Thyroid gland (tissue), 4 donors: ENCODE measurements around the gene IRAK3. TPM values are rescaled to one million over a fixed set of nuclear protein-coding genes. Genes with fewer than 3 reads are reported as not detected.

Experiments
- DNase-seq, 2 donors: peaks; one replicate each; pipeline ENCODE4 v3.0.0-alpha.2; 2019
- H3K27ac ChIP-seq, 3 donors: fragments of 200-600 bp; sonication (generic); 1 replicate in 2 of 3; 2 replicates in 1 of 3; pipeline ENCODE4 v1.5.1; 2016 to 2019; ENCODE audit warnings: mild to moderate bottlenecking in 1 of 3, moderate library complexity in 1 of 3
- H3K27me3 ChIP-seq: fragments of 200-600 bp; sonication (generic); one replicate; pipeline ENCODE4 v1.5.1; 2019
- H3K36me3 ChIP-seq, 2 donors: fragments of 200-600 bp; sonication (generic); one replicate each; pipeline ENCODE4 v1.5.1; 2016 to 2019
- H3K4me1 ChIP-seq, 2 donors: fragments of 200-600 bp; sonication (generic); one replicate each; pipeline ENCODE4 v1.5.1; 2017 to 2019
- H3K4me3 ChIP-seq, 3 donors: fragments of 200-600 bp; sonication (generic); replicated peaks in 1 of 3; 1 replicate in 2 of 3; 2 replicates in 1 of 3; pipeline ENCODE4 v1.5.1; 2016; ENCODE audit warnings: mild to moderate bottlenecking in 1 of 3
- H3K9me3 ChIP-seq: fragments of 200-600 bp; sonication (generic); one replicate; pipeline ENCODE4 v1.5.1; 2017
- CTCF ChIP-seq, 6 experiments: fragments of 200-600 bp in 3 of 6; fragments of 450-650 bp in 3 of 6; sonication (generic) in 3 of 6; IDR thresholded peaks; one replicate each; pipeline ENCODE4 v1.5.1; 2016 to 2019; ENCODE audit warnings: antibody characterized with exemption in 6 of 6, mild to moderate bottlenecking in 2 of 6, inconsistent platforms in 1 of 6, moderate library complexity in 1 of 6
- POLR2A ChIP-seq, 2 donors: fragments of 450-650 bp; IDR thresholded peaks; one replicate each; pipeline ENCODE4 v1.6.1; 2017; ENCODE audit warnings: antibody characterized with exemption in 2 of 2, mild to moderate bottlenecking in 2 of 2, moderate library complexity in 1 of 2
- WGBS, 2 donors: methylation state at CpG; one replicate each; pipeline ENCODE4 v1.1.5; 2017; 5-methylcytosine and 5-hydroxymethylcytosine counted together
- intact Hi-C: fragments of 100-400 bp; cut with DNase I; formaldehyde crosslinking; loops from one replicate; pipeline ENCODE4 v1.15.1; 2023
- total RNA-seq, 4 donors: library from RNA; depleted of rRNA; stranded (reverse); fragments of >200 nt; gene quantifications; one replicate each; pipeline ENCODE4 v1.2.3, GENCODE V29; 2016

Gene IRAK3
- total RNA-seq, 4 donors from 2014 or later, result 8.0 to 26.6 (median 17.6) TPM

DNA sequence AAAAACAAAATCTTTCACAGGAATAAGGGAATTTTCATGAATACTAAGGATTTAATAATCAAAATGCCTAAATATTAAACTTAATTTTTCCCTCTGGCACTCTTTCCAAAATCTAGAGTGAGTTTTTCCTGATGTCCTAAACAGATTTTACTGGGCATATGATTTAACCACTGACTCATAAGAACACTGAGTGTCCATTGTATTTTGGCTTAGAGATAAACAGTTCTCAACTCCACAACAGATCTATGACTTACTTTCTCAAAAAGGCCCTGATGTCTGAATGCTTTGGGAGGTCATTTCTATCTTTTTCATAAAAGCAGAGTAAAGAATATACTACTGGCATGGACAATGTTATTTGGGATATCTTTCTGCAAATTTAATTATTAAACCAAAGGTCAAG, 34.2 kb upstream of the IRAK3 start:
- intact Hi-C loops, result no loop called here
- Histone ChIP-seq H3K27me3 (no peaks in the 10 kb centered on the region), H3K27ac (no peak overlapping the region), H3K4me1 (no peaks in the 10 kb centered on the region), H3K9me3 (no peaks in the 10 kb centered on the region), H3K4me3 (no peak overlapping the region), H3K36me3 (no peaks in the 10 kb centered on the region)
- TF ChIP-seq POLR2A (IDR thresholded peaks at IDR 0.05), result no peak
- TF ChIP-seq CTCF (IDR thresholded peaks at IDR 0.05), result no peak
- no peak for DNase-seq

- intact Hi-C loops, result no loop called here
- no peaks in the 10 kb centered on the region for H3K27me3 ChIP-seq
- peaks cover 0 to 3% of the 10 kb centered on the region in 2 donors for H3K4me1 ChIP-seq
- no peaks in the 10 kb centered on the region for H3K9me3 ChIP-seq
- 100% methylated on average over 2 of the region's 2 CpGs for WGBS, 2 donors
- TF ChIP-seq POLR2A (IDR thresholded peaks at IDR 0.05) (no peak), CTCF (IDR thresholded peaks at IDR 0.05) (no peak)
- H3K27ac ChIP-seq, result no peak overlapping the region
- peaks cover 0 to 4% of the 10 kb centered on the region in 2 donors for H3K36me3 ChIP-seq
- DNase-seq, result no peak
- no peak overlapping the region for H3K4me3 ChIP-seq
Observed at GRCh38 chr12:66156654-66157053, 32.4 kb upstream of the IRAK3 start.

GRCh38 chr12:66159123-66159522, 29.9 kb upstream of the IRAK3 start:
- Histone ChIP-seq H3K4me3 (no peak overlapping the region), H3K9me3 (no peaks in the 10 kb centered on the region), H3K4me1 (peaks cover 13 to 15% of the 10 kb centered on the region in 2 donors), H3K27ac (no peak overlapping the region), H3K27me3 (no peaks in the 10 kb centered on the region), H3K36me3 (peaks cover 0 to 4% of the 10 kb centered on the region in 2 donors)
- DNase-seq, result no peak
- TF ChIP-seq CTCF (IDR thresholded peaks at IDR 0.05), result no peak
- TF ChIP-seq POLR2A (IDR thresholded peaks at IDR 0.05), result no peak
- intact Hi-C loops, result no loop called here

- WGBS, 2 donors, result 91 to 94% methylated on average over 16 to 22 of the region's 28 CpGs
- H3K4me3 ChIP-seq, result no peak overlapping the region
- no peak for TF ChIP-seq CTCF (IDR thresholded peaks at IDR 0.05)
- TF ChIP-seq POLR2A (IDR thresholded peaks at IDR 0.05), result no peak
- H3K36me3 ChIP-seq, result peaks cover 0 to 4% of the 10 kb centered on the region in 2 donors
- DNase-seq, result no peak
- H3K4me1 ChIP-seq, result peaks cover 13 to 15% of the 10 kb centered on the region in 2 donors
- no peak overlapping the region for H3K27ac ChIP-seq
- no peaks in the 10 kb centered on the region for H3K27me3 ChIP-seq
- H3K9me3 ChIP-seq, result no peaks in the 10 kb centered on the region
- intact Hi-C loops, result no loop called here
Observed at GRCh38 chr12:66160704-66161103, 28.3 kb upstream of the IRAK3 start.

DNA sequence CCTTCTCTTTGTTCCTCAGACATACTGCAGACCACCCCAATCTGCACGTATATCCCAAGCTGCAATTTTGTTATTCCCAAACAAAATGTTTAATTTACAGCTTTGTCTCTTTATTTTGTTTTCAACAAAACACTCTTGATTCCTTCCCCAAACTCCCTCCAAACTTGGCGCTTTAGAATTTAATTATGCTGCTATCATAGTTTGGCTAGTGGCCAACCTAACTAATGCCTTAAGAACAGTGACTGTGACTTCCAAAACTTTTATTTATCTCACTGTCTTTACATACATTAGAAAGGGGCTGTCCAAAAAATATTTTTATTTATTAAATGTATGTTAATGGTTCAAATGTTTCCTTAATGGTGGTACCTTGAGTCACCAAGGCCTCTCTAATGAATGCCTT, 26.3 kb upstream of the IRAK3 start:
- peaks cover 0 to 4% of the 10 kb centered on the region in 2 donors for H3K36me3 ChIP-seq
- TF ChIP-seq CTCF (IDR thresholded peaks at IDR 0.05), result no peak
- TF ChIP-seq POLR2A (IDR thresholded peaks at IDR 0.05), result no peak
- H3K9me3 ChIP-seq, result no peaks in the 10 kb centered on the region
- DNase-seq, result no peak
- intact Hi-C loops, result no loop called here
- H3K4me1 ChIP-seq, result peaks cover 15 to 17% of the 10 kb centered on the region in 2 donors
- no peaks in the 10 kb centered on the region for H3K27me3 ChIP-seq
- H3K4me3 ChIP-seq, result no peak overlapping the region
- 77 to 90% methylated on average over 2 of the region's 2 CpGs for WGBS, 2 donors
- no peak overlapping the region for H3K27ac ChIP-seq
